ENCODE results near the gene TMEM86B.
"Not testable (repeated sequence)": the region's sequence is repeated elsewhere in the genome, so short reads cannot be mapped to it uniquely, and the experiment has no call there.

TMEM86B gene

GRCh38 chr19:55241935-55242464, 13.4 kb upstream of the TMEM86B start:
- no peak for DNase-seq (ENCODE audit: low spot score)

DNA sequence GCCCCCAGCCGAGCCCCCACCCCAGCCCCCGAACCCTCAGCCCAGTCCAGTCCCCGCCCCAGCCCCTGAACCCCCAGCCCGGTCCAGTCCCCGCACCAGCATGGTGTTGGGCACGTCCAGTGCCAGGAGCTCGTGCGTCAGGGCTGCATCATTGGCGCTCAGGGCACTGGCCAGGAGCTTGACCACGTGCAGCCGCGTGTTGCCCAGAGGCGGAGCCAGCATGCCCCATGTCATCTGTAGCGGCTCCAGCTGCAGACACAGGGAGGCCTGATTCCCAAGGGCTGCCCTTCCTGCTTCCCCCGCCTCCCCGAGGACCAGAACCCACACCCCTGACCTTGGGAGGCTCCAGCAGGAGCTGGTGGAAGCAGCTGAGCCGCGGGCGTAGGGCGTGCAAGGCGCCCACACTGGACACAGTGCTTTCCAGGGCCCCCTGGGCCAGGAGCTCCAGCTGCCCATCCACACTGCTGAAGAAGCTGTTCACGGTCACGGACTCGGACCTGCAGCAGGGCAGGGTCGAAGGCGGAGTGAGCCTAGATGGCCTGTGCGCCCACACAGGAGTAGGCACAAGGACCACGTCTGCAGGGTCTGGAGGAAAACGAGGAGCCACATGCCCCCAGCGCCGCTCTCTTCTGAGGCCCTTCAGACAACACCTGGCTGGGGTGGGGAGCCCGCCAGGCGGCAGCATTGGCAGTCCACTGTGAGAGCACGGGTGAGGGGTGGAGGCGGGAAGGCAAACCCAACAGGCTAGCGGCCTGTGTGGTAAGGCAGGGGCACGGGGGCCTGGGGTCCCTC, 12.8 kb upstream of the TMEM86B start:
- no peak for DNase-seq (ENCODE audit: low spot score)

DNA sequence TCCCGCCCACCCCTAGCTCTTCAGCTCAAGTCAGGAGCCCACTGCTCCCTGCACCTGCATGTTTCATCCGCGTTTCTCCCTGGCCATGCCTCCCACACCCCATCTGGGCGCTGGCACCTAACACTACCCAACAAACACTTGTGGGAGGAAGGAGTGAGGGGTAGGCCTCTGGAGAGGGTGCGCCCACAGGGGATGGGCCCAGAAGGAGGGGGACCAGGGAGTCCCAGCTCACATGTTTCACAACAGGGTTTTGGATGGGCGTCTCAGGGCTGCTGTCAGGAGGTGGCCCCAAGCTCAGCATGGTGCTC, 12.1 kb upstream of the TMEM86B start:
- DNase-seq (ENCODE audit: low spot score): no peak

DNA sequence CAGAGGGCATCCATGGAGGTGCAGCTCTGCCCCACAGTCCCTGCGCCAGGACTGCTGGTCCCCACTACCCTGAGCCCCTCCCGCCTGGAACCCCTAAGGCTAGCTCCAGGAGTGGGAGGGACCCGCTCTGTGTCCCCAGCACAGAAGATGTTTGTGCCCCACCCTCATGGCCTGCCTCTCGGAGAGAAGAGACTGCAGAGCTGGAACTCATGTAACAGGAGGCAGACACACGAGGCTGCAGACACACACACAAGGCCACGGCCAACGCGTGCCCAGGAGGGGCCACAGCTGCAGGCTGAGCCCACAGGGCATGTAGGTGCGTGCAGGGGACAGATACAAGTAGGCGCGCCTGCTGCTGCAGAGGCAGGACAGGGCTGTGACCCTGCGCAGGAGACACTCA, 10.4 kb upstream of the TMEM86B start:
- DNase-seq (ENCODE audit: low spot score): no peak

- no peak for DNase-seq (ENCODE audit: low spot score)
Measured at GRCh38 chr19:55238030-55238429, 9.5 kb upstream of the TMEM86B start.

GRCh38 chr19:55232986-55233385, 4.4 kb upstream of the TMEM86B start:
- no peak for DNase-seq (ENCODE audit: low spot score)

DNA sequence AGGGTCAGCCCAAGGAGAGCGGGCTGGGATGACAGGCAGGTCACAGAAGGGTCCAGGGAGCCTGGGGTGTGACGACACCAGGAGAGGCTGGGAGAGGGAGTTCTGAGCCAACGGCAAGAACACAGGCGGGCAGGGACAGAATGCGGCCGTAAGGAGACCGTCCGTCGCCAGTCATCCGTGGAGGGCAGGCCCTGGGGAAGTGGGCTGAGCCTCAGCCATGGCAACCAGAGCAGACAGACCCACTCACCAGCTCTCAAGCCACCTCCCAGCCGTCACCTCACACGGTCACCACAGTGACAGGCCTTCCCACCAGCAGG, 3.7 kb upstream of the TMEM86B start:
- DNase-seq (ENCODE audit: low spot score): no peak

DNA sequence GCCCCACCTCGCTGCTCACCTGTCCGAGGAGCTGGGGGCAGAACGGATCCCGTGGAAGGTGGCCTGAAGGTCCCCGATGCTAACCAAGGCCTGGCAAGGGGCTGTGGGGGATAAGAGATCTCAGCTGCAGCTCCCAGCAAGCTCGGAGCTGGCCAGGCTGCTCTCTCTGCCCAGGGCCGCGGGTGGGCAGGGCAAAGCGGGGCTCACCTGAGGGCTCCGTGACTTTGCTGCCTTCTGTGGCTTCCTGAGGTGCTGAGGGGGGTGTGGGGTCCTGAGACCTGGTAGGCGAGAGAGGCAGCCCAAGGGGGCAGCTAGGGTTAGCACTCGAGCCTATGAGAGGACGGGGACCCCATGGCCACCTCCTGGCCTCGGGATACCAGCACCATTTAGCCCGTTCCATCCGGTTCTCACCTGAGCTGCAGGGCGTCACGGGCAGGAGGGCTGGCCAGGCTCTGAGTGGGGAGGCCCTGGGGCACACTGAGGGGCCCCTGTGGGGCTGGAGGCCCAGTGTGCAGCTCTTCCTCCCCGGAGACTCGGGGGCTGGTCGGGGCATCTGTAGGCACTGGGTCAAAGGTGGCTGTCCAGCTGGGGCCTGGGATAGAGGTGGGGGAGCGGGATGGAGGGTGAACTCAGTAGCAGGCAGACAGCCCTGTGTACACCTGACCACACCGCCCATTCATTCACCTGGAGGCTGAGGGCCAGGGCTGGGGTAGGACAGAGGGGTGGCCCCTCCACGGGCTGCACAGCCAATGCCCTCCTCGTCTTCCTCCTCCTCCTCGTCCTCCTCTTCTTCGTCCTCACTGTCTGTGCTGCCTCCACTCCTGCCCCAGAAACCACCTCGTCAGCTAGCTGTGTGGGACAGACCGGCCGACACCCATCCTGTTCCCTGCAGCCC, 3.1 kb upstream of the TMEM86B start:
- no peak for DNase-seq (ENCODE audit: low spot score)

GRCh38 chr19:55230780-55231179, 2.2 kb upstream of the TMEM86B start:
- DNase-seq (ENCODE audit: low spot score): no peak

- no peak for DNase-seq (ENCODE audit: low spot score)
Measured at GRCh38 chr19:55230329-55230728, 1.8 kb upstream of the TMEM86B start.

DNA sequence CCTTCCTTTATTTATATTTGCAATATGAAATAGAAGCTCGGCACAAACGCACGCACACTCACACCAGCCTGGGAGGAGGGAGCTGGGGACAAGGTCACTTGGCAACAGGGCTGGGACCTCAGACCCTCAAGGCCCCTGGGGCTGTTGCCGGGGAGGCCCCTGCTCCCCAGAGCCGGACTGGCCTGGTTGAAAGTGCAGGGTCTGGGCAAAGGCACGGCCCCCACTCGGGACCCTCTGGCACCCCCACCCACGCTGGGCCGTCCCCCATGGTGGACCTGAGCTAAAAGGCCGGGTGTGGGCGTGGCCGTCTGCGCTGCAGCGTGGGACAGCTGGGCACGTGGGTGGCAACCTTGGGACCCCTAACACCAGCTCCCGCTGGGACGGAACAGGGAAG, 1.2 kb upstream of the TMEM86B start:
- no peak for DNase-seq (ENCODE audit: low spot score)

- no peak for DNase-seq (ENCODE audit: low spot score)
Measured at GRCh38 chr19:55229145-55229788, 704 bp upstream of the TMEM86B start.

GRCh38 chr19:55228015-55228391, 560 bp downstream of the TMEM86B start:
- DNase-seq (ENCODE audit: low spot score): no peak

- DNase-seq (ENCODE audit: low spot score): no peak
Measured at GRCh38 chr19:55227241-55228014, 1.1 kb downstream of the TMEM86B start.

- no peak for DNase-seq (ENCODE audit: low spot score)
Measured at GRCh38 chr19:55226788-55227187, 1.8 kb downstream of the TMEM86B start.

GRCh38 chr19:55226273-55226672, 2.3 kb downstream of the TMEM86B start:
- DNase-seq (ENCODE audit: low spot score): no peak

DNA sequence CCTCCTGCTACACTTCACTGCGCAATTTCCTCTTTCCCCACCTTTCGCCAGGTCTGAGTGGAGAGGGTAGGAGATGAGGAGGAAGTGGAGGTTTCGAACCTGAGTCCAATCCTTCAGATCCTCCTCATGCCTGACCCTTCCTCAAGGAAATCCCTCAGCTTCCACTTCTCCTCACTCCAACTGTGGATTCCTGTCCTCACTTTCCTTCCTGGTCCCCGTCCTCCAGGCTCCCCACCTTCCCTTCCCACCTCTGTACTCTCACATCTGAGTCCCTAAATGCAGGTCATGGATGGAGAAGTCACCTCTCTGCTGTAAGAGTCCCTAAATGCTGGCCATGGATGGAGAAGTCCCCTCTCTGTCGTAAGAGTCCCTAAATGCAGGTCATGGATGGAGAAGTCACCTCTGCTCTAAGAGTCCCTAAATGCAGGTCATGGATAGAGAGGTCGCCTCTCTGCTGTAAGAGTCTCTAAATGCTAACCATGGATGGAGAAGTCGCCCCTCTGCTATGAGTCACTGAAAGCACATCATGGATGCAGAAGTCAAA, 3.1 kb downstream of the TMEM86B start:
- no peak for DNase-seq (ENCODE audit: low spot score)

- not testable (repeated sequence) for DNase-seq (ENCODE audit: low spot score)
Measured at GRCh38 chr19:55224679-55225414, 3.7 kb downstream of the TMEM86B start.

DNA sequence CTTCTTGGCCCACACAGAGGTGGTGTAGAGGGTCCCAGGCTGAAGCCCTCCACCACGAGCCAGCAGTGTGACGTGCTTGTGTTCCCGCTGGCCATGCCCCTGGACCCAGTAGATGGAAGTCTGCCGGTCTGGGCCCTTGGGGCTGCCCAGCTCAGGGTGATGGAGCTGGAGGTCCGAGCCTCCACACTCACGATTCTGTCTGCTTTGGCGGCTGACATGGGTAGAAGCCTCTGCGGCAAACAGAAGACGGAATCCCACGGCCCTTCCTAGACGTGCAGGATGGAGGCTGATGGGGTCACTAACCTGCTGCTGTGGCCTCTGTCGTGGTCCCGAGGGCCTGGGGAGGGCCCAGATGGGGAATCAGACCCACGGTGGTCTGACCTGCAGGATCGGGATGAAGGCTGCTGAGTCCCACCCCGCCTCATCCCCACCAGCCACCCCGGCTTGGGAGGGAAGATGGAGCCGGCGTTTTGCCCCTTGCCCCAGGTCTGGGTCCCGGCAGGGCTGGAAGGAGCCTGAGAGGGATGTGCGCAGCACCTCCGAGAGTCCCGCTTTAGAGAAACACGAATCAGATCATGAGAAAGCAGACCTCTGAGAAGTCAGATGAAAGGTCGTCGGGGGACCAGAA, 4.4 kb downstream of the TMEM86B start:
- DNase-seq (ENCODE audit: low spot score): no peak

- no peak for DNase-seq (ENCODE audit: low spot score)
Measured at GRCh38 chr19:55223291-55224037, 5.1 kb downstream of the TMEM86B start.

All from kidney tubule cell (primary cell).